Osteoblast (primary cell): ENCODE data around the gene PLCD3. TPM values are rescaled to one million over a fixed set of nuclear protein-coding genes. Genes with fewer than 3 reads are reported as not detected.
A peak's percentile ranks its signal among the peaks of the same experiment; 100 is the strongest.

Source experiments
- DNase-seq: peaks from one replicate; pipeline ENCODE4 v3.0.0; 2011; ENCODE audit warnings: low spot score, mixed read lengths; ENCODE audit not compliant: insufficient read length; ENCODE audit errors: missing footprints
- H2AFZ ChIP-seq: 2 replicates; pipeline ENCODE4 v1.6.0; 2011; ENCODE audit warnings: mild to moderate bottlenecking, low read length
- H3K27ac ChIP-seq: 2 replicates; pipeline ENCODE4 v1.5.1; 2011; ENCODE audit warnings: mild to moderate bottlenecking, low read depth, low read length, moderate library complexity
- H3K27me3 ChIP-seq: 2 replicates; pipeline ENCODE4 v1.6.0; 2012; ENCODE audit warnings: mild to moderate bottlenecking, control low read depth, inconsistent platforms, low read length, moderate library complexity; ENCODE audit not compliant: insufficient read depth
- H3K36me3 ChIP-seq: 2 replicates; pipeline ENCODE4 v1.5.1; 2011; ENCODE audit warnings: mild to moderate bottlenecking, low read length, control low read depth, moderate library complexity; ENCODE audit not compliant: insufficient read depth
- H3K4me1 ChIP-seq: 2 replicates; pipeline ENCODE4 v1.5.1; 2011; ENCODE audit warnings: mild to moderate bottlenecking, low read length, control low read depth, moderate library complexity; ENCODE audit not compliant: insufficient read depth
- H3K4me2 ChIP-seq: 2 replicates; pipeline ENCODE4 v1.6.0; 2011; ENCODE audit warnings: mild to moderate bottlenecking, low read length; ENCODE audit not compliant: insufficient read depth
- H3K4me3 ChIP-seq: fragments of 200-600 bp; sonication (generic); 3 replicates; pipeline ENCODE4 v1.5.1; 2012; ENCODE audit warnings: mild to moderate bottlenecking, low read length, inconsistent platforms; ENCODE audit not compliant: insufficient read depth
- H3K79me2 ChIP-seq: 2 replicates; pipeline ENCODE4 v1.6.0; 2012; ENCODE audit warnings: mild to moderate bottlenecking, low read length, control low read depth, inconsistent platforms; ENCODE audit not compliant: insufficient read depth
- H3K9me3 ChIP-seq: 2 replicates; pipeline ENCODE4 v1.5.1; 2011; ENCODE audit warnings: low read depth, low read length, control low read depth
- H4K20me1 ChIP-seq: 2 replicates; pipeline ENCODE4 v1.6.0; 2012; ENCODE audit warnings: mild to moderate bottlenecking, low read length, control low read depth; ENCODE audit not compliant: insufficient read depth
- CTCF ChIP-seq: IDR thresholded peaks from 2 replicates; pipeline ENCODE4 v1.5.1; 2011; ENCODE audit warnings: mild to moderate bottlenecking, low read depth, low read length, moderate library complexity; ENCODE audit errors: extremely low read depth
- total RNA-seq: library from RNA; depleted of rRNA; stranded (reverse); fragments of >200 nt; gene quantifications from 2 replicates; pipeline ENCODE4 v1.2.3, GENCODE V29; 2012

The PLCD3 gene
- total RNA-seq, 1 donor = 31.5 TPM

- Histone ChIP-seq H3K4me3 (peak overlapping the region; percentile 77), H3K36me3 (no peaks in the 10 kb centered on the region), H2AFZ (no peak overlapping the region), H3K27me3 (no peaks in the 10 kb centered on the region), H4K20me1 (peaks cover 25% of the 10 kb centered on the region), H3K4me2 (peak overlapping the region; percentile 83), H3K4me1 (peaks cover 18% of the 10 kb centered on the region), H3K27ac (peak overlapping the region; percentile 88), H3K79me2 (peaks cover 51% of the 10 kb centered on the region), H3K9me3 (no peaks in the 10 kb centered on the region)
- no peak for TF ChIP-seq CTCF
- DNase-seq = no peak
Measured at GRCh38 chr17:45150911-45151809, 18.8 kb upstream of the PLCD3 start.

GRCh38 chr17:45149669-45150664 lies 17.7 kb upstream of the PLCD3 start:
- H3K9me3 ChIP-seq = no peaks in the 10 kb centered on the region
- H3K4me2 ChIP-seq = peak overlapping the region; percentile 83
- peaks cover 39% of the 10 kb centered on the region for H3K79me2 ChIP-seq
- peak; percentile 79 for DNase-seq
- TF ChIP-seq CTCF = no peak
- H3K27me3 ChIP-seq = no peaks in the 10 kb centered on the region
- no peak overlapping the region for H2AFZ ChIP-seq
- peaks cover 25% of the 10 kb centered on the region for H4K20me1 ChIP-seq
- H3K4me3 ChIP-seq = peak overlapping the region; percentile 77
- H3K4me1 ChIP-seq = peaks cover 23% of the 10 kb centered on the region
- H3K36me3 ChIP-seq = no peaks in the 10 kb centered on the region
- peak overlapping the region; percentile 88 for H3K27ac ChIP-seq

GRCh38 chr17:45149037-45149668 lies 16.8 kb upstream of the PLCD3 start:
- H3K27ac ChIP-seq = peak overlapping the region; percentile 88
- H3K4me2 ChIP-seq = peak overlapping the region; percentile 83
- no peaks in the 10 kb centered on the region for H3K9me3 ChIP-seq
- no peak overlapping the region for H2AFZ ChIP-seq
- H3K36me3 ChIP-seq = no peaks in the 10 kb centered on the region
- peaks cover 29% of the 10 kb centered on the region for H3K4me1 ChIP-seq
- DNase-seq = peak; percentile 95
- peaks cover 39% of the 10 kb centered on the region for H3K79me2 ChIP-seq
- no peaks in the 10 kb centered on the region for H3K27me3 ChIP-seq
- TF ChIP-seq CTCF = peak; percentile 79
- peaks cover 25% of the 10 kb centered on the region for H4K20me1 ChIP-seq
- peak overlapping the region; percentile 77 for H3K4me3 ChIP-seq
